Bronchial epithelial cell (primary cell): Measurements from ENCODE around the gene CORO2B. TPM values are rescaled to one million over a fixed set of nuclear protein-coding genes. Genes with fewer than 3 reads are reported as not detected.

Source experiments
- DNase-seq: peaks from one replicate; pipeline ENCODE4 v3.0.0-alpha.2; 2010; ENCODE audit warnings: low read depth
- FAIRE-seq: peaks from 2 replicates; lab custom pipeline; 2011; peaks lifted over from hg19 to GRCh38; lab: Jason Lieb, UNC
- H3K27me3 ChIP-seq: 2 replicates; pipeline ENCODE4 v1.5.1; 2011; ENCODE audit warnings: low read length; ENCODE audit not compliant: control insufficient read depth, insufficient read depth
- H3K36me3 ChIP-seq: 2 replicates; pipeline ENCODE4 v1.5.1; 2011; ENCODE audit warnings: low read length; ENCODE audit not compliant: control insufficient read depth, insufficient read depth
- H3K4me3 ChIP-seq: 2 replicates; pipeline ENCODE4 v1.5.1; 2011; ENCODE audit warnings: mild to moderate bottlenecking, low read depth, low read length, control low read depth
- total RNA-seq: library from RNA; depleted of rRNA; stranded (reverse); fragments of >200 nt; gene quantifications from 2 replicates; pipeline ENCODE4 v1.2.1, GENCODE V29; 2014
- TF ChIP-seq, protein P1 (sequence below): IDR thresholded peaks from 2 replicates; pipeline ENCODE4 v1.5.1; 2011; ENCODE audit warnings: mild to moderate bottlenecking, moderate library complexity, low read length, control low read depth, inconsistent platforms; ENCODE audit not compliant: insufficient read depth, severe bottlenecking

Gene CORO2B
- total RNA-seq, 1 donor from 2014 or later: under 0.01 TPM

DNA sequence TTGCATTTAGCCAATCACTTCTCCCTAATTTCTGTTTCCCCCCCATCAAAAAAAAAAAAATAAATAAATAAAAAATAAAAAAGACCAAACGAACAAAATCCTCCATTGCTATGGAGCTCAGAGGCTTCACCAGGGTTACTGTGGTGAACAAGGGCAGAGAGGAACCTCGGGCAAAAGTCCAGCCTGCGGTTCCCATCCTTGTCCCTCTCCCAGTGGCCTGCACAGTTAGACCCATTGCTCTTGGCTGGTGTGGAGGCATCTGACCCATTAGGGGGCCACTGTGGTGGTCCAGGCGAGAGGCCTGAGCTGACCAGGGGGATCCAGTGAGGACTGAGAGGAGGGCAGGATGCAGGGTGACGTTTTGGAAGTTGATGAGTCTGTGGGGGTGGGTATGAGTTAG lies 18.8 kb downstream of the CORO2B start:
- no peaks in the 10 kb centered on the region for H3K36me3 ChIP-seq
- H3K4me3 ChIP-seq: no peak overlapping the region
- no peaks in the 10 kb centered on the region for H3K27me3 ChIP-seq
- FAIRE-seq (no peak), DNase-seq (no peak)
- TF ChIP-seq, protein P1, sequence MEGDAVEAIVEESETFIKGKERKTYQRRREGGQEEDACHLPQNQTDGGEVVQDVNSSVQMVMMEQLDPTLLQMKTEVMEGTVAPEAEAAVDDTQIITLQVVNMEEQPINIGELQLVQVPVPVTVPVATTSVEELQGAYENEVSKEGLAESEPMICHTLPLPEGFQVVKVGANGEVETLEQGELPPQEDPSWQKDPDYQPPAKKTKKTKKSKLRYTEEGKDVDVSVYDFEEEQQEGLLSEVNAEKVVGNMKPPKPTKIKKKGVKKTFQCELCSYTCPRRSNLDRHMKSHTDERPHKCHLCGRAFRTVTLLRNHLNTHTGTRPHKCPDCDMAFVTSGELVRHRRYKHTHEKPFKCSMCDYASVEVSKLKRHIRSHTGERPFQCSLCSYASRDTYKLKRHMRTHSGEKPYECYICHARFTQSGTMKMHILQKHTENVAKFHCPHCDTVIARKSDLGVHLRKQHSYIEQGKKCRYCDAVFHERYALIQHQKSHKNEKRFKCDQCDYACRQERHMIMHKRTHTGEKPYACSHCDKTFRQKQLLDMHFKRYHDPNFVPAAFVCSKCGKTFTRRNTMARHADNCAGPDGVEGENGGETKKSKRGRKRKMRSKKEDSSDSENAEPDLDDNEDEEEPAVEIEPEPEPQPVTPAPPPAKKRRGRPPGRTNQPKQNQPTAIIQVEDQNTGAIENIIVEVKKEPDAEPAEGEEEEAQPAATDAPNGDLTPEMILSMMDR: no peak

DNA sequence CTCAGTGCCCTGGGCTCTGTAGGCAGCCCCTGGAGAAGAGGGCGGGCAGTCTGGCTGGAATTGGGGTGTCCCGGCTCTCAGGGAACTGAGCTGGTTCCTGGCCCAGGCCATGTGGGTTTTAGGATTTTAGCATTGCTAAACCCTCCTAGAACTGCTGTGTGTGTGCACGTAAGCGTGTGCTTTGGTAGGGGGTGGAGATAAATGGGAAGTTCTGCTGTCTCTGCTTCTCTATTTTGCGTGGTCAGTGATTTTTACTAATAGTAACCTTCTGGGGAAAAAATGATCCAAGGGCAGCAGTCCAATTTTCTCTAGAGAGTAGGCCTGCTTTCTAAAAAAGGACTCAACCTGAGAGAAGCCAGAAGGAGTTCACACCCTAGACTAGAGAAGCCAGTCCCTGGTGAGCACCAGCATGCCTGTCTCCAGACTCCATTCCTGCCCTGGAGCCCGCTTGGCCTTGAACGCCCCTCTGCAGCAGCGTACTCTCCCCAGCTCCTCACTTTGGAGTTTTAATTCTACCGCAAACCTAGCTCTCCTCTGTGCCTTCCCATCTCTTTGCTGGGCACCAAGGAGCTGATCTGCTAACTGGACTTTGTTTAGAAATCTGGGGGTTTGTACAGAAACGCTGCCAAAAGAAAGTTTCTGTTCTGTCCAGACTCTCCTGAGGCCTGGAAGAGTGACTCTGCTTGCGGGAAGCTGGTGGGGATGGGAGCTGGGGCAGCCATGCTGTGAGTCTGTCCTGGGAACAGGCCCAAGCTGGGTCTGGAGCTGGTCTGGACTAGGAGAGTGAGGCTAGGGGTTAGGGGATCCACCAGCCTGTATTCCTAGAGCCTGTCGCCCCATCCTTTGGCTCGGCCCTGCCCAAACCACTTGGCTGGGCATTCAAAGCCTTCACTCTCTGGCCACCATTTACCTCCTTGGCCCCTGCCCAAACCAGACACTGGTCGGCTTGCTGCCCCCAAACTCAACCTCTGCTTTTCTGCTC lies 19.7 kb downstream of the CORO2B start:
- DNase-seq: no peak
- TF ChIP-seq, protein P1: no peak

DNA sequence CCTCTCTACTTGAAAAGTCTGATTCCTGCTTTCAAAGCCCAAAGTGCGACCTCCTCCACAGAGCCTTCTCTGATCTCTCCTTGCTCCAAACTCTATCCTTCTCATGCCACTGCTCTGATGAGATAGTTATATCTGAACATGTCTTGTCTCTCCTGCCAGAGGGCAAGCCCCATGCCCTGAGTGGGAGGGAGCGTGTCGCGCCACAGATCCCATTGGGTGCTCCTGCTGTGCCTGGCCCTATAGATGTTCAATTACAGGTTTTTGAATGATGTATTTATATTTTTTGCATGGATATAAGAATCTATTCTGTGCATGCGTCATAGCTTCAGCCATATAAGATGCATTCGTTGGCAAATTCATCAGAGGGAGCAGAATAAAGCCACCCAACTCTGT lies 20.4 kb downstream of the CORO2B start:
- TF ChIP-seq, protein P1: no peak
- no peak for FAIRE-seq
- Histone ChIP-seq H3K27me3 (no peaks in the 10 kb centered on the region), H3K4me3 (no peak overlapping the region), H3K36me3 (no peaks in the 10 kb centered on the region)
- DNase-seq: no peak

More for the DNA sequence above, 19.7 kb downstream of the CORO2B start:
- FAIRE-seq: no peak
- Histone ChIP-seq H3K27me3 (no peaks in the 10 kb centered on the region), H3K36me3 (no peaks in the 10 kb centered on the region), H3K4me3 (no peak overlapping the region)

DNA sequence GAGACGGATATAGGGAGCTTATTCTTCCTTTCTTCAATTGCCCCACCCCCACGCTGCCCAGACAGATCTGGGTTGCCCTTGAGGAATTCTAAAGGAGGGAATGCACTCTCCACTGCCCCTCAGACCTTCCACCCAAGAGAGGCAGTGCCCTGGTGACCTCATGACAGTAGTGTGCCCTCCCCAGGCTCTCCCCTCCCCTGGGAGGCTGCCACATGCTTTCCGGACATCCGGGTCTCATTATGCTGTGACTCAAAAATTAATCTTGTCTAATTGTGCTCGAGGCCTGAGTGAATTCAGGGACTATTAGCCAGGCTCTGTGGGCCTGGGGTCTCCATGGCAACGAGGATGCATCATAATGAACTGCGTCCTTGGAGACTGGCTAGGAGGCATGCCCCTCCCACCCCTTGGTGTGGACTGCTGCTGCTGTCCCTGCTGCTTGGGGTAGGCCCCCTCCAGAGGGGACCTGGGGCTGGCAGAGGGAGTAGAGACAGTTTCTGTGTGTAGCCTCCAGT lies 20.8 kb downstream of the CORO2B start:
- Histone ChIP-seq H3K27me3 (no peaks in the 10 kb centered on the region), H3K36me3 (no peaks in the 10 kb centered on the region), H3K4me3 (no peak overlapping the region)
- DNase-seq (no peak), FAIRE-seq (no peak)
- TF ChIP-seq, protein P1: no peak

DNA sequence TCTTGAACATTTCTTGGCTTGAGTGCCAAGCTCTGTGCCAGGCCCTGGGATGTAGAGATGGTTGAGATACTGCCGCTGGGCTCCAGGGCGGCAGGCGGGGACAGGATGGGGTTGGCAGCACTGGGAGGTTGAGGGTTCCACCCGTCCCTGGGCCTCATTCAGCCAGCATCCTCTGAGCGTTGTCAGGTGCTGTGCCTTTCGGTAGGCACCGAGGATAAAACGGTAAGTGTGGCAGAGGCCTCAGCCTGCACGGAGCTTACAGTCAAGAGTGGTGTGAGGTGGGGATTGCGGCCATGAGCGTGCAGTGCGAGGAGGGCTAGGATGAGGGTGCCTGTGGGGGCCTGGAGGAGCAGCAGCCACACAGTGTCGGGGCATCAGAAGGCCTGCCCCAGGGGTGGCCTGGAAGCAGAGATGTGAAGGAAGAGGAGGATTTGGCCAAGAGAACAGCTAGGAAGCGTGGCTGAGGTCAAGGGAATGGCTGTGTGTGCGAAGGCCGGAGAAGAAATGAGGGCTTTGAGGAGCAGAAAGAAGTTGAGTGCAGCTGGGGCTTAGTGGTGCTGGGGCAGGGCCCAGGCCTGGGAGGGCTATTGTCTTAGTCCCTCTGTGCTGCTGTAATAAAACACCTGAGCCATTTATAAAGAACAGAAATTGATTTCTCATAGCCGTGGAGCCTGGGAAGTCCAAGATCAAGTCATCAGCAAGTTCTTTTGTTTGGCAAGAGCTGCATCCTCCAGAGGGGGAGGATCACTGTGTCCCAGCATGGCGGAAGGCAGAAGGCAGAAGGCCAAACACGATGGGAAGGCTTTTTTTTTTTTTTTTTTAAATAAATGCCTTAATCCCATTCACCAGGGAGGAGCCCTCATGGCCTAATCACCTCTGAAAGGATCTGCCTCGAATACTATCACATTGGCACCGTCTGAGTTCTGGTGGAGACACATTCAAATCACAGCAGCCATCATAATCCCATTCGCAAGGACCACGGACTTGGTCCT lies 22.7 kb downstream of the CORO2B start:
- no peak for DNase-seq
- Histone ChIP-seq H3K36me3 (no peaks in the 10 kb centered on the region), H3K4me3 (no peak overlapping the region), H3K27me3 (no peaks in the 10 kb centered on the region)
- no peak for FAIRE-seq
- TF ChIP-seq, protein P1: no peak
